HG03342 (cell line): ENCODE measurements around the gene LAMA4.

ENCODE experiments used
- ATAC-seq: cut with Tn5 transposase; IDR thresholded peaks from one replicate; pipeline ENCODE4 v1.9.1; 2021; ENCODE audit warnings: mild to moderate bottlenecking, moderate library complexity; ENCODE audit not compliant: unreplicated experiment

Gene LAMA4

DNA sequence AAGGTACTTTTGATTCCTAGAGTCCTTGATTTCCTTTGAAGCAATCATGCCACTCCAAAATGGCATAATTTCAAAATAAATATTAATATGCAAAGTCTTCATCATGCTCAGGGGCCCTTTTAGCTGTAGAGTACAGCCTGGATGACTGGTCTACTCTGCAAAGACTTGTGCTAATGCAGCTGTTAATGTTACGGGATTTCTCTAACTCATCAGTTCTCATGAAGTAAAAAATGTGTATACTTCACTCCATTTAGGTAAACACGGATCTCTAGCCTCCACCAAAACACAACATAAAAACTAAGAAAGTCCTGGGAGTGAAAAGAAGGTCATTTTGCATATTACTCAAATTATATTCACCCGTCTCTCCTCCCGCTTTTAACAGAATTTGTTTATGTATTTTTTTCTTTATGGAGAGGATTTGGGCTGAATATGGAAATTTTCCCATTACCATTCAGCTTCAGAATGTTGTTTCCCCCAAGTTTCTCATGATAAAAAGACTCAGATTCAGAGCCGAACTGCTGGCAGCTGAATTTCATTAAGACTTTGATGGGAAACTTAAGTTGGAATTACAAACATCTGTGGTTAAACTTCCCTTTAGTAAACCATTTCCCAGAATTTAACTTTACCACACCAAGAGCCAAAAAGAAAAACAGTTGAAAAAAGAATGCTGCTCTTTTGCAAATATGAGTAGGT is 8.7 kb downstream of the LAMA4 start:
- no peak for ATAC-seq

DNA sequence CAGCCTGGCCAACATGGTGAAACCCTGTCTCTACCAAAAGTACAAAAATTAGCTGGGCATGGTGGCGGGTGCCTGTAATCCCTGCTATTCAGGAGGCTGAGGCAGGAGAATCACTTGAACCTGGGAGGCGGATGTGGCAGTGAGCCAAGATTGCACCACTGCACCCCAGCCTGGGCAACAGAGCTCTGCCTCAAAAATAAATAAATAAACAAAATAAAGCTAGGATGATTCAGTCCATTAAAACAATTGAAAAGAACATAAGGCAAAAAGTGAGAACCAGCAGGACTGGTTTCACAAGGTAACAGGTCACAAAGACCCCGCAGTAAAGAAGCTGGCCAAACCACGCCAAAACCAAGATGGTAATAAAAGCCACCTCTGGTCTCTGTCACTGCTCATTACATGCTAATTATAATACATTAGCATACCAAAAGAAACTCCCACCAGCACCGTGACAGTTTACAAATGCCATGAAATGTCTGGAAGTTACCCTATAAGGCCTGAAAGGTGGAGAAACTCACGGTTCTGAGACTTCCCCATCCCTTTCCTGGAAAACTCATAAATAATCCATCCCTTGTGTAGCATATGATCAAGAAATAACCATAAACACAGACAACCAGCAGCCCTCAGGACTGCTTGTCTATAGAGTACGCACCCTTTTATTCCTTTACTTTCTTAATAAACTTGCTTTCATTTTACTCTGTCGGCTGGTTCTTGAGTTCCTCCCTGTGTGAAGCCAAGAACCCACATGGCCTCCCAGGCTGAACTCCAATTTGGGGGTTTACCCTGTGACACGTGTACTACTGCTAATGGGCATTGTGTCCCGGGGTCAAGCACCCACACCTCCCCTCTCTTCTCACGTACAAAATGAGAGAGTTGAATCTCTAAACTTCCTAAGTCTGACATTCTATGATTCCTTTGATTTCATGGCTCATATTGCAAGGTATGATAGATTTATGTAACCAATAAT is 10.2 kb downstream of the LAMA4 start:
- ATAC-seq: no peak

DNA sequence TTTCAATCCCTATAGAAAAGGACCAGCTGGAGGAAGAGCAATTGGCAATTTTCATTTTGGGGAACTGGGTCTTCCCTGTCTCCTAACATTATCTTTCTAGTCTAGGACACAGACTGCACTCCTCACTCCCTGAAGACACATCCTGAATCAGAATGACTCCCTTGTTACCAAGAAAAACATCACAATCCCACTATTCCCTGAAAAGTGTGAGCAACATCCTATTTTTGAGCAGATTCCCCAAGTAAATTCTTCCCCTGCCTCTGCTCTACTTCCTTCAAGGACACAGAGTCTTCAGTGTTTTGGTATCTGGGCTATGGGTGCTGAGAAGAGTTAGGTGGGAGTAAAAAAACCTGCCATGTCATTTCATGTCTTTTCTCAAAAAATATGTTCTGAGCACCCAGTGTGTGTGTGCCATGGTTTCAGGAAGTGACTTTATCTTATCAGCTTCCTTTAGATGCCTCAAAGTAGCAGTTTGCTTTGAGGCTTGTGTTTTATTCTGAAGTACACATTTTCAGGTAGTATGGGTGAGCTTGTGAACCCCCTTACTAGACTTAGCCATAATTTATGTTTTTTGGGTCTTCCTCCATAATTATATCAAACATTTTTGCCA is 12.4 kb downstream of the LAMA4 start:
- no peak for ATAC-seq

DNA sequence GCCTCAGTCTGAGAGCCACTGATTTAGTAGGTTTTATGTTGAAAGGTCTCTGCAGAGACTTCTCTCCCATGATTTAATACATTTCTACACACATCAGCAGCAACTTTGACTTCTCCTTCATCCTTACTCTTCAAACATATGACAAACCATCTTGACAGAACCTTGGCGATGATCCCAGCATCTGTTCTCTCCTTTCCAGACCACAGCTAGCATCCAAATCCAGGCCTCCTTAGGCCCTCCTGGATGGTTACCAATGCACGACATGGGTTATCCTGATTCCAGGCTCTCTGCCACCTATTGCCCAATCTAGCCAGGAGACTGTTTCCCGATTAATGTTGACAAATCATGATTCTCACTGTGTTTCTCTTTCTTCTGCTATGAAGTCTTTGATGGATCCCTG is 16.8 kb downstream of the LAMA4 start:
- ATAC-seq: no peak

GRCh38 chr6:112237066-112237465 is 17.3 kb downstream of the LAMA4 start:
- ATAC-seq: no peak

DNA sequence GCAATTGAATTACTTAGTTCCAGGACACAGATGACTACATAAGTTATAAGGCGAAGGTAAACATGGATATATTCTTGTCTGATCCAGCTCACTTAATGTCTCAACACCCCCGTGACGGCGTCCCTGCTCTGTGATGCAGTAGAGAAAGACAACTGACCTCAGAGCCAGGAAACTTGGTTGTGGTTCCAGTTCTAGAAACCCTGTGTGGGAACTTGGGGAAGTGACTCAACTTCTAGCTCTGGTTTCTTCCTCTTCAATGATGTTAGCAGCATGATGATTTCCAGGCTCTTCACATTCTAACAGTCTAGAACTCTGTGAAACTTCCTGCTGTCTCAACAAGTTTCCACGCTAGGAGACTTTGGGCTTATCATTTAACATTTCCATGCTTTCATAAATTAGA is 18.4 kb downstream of the LAMA4 start:
- ATAC-seq: no peak

- ATAC-seq: no peak
Measured at GRCh38 chr6:112234601-112235000, 19.8 kb downstream of the LAMA4 start.

GRCh38 chr6:112233847-112234246 is 20.5 kb downstream of the LAMA4 start:
- no peak for ATAC-seq

DNA sequence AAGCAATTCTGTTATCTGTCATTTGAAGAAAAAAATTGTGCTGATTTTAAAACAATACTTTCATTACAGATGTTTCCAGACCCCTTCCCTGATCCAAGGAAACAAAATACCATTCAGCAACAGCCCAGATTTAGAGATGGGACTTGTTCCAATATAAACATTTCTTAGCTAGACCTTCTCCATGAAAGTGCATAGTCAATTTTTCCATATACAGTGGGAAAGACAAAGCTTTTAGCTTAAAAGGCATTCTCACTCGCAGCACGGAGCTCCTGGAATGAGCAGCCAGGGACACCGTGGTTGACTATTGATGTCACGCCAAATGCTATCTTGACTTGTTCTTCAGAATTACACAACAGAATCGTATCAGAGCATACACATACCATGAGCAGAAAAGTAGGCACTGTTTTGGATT is 21.5 kb downstream of the LAMA4 start:
- ATAC-seq: no peak

DNA sequence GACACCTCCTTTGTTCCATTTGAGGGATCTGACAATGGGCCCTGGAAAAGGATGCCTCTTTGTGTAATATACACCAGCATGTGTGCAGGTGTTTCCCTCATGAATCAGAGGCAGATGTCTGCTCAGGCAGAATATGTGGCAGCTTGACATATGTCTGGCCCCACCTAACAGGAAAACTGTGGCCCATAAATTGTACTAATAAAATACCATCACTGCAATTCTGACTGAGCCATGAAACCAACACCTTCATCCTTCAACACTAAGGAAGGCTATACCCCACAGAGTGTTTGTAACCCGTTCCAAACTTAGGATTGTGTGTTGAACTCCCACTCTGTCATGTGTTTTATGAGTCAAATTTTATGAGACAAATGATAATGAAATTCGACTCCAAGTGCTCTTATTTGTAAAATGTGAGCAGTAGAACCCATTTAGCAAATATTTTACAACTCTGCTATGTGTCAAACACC is 22.7 kb downstream of the LAMA4 start:
- ATAC-seq: no peak

DNA sequence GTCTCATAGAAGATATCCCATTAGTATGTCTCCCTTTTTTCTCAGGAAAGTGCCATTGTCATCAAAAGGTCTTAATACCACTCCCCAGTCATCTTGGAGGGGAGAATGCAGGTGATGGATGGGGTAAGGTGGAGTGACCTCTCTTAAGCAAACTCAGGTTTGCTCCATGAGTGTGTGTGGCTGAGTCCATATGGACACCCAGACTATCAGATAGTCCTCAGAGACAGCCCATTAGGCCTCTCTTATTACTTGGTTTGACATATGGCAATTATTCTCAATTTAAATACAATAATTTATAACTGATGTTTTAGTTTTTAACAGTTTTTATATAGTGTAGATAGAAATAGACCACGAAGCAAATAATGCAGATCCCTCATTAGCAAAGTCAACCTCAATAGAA is 23.2 kb downstream of the LAMA4 start:
- ATAC-seq: no peak

- no peak for ATAC-seq
Measured at GRCh38 chr6:112228480-112229332, 25.7 kb downstream of the LAMA4 start.

GRCh38 chr6:112227992-112228391 is 26.4 kb downstream of the LAMA4 start:
- ATAC-seq: no peak

- no peak for ATAC-seq
Measured at GRCh38 chr6:112227411-112227810, 27.0 kb downstream of the LAMA4 start.

GRCh38 chr6:112225691-112226090 is 28.7 kb downstream of the LAMA4 start:
- no peak for ATAC-seq

GRCh38 chr6:112224088-112224487 is 30.3 kb downstream of the LAMA4 start:
- ATAC-seq: no peak

DNA sequence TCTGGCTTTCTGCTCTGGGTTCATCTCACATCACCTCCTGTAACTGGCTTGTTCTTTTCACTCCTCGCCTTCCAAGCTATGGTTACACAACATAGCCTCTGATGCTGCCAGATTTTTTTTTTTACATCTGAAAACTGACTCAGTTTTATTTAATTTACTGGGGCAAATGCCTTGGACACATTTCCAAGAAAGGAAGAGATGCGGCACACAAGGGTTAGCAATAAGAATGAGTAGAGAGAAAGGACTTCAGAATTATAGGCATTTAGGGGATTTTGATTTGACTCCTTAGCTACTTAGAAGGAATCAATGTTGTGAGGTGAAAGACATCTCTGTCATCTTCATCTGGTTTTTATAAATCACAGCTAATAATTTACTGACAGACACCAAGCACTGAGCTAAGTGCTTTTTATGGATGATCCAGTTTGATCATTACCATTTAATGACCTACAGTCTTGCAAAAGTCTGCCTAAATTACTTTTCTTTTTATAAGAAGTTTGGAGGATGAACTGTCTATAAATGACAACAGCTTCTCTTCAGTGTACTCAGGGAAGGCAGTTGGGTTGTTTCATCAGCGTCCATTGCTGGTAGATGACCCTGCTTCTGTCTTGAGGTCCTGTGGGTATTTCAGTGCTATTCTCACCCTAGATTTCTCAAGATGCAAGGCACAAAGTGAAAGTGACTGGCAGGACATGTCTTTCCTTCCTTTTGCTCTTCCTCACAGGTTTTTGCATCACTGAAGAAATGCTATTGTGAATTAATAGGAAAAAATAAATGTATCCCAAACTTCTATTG is 31.1 kb downstream of the LAMA4 start:
- ATAC-seq: no peak

- no peak for ATAC-seq
Measured at GRCh38 chr6:112221981-112222852, 32.1 kb downstream of the LAMA4 start.

DNA sequence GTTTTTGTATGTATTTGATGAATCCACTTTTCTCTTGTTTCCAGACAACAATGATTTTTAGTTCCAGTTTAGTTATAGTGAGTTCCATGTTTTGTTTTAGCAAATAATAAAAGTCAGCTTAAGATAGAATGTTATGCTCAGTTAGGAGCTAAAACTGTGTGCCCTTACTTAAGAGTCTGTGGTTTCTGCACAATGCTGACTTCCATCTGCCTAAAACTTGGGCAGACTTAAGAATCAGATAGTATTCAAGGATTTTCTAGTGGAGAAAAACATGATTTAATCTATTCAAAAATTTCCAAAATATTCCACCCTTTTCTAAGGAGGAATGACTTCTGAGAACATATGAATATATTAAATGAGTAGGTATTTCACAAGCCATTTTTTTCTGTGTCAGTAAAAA is 32.8 kb downstream of the LAMA4 start:
- no peak for ATAC-seq
